HepG2 (cell line): ENCODE data around the gene EPN3. TPM values are rescaled to one million over a fixed set of nuclear protein-coding genes. Genes with fewer than 3 reads are reported as not detected.

Source experiments
- AHR ChIP-seq: IDR thresholded peaks from 2 replicates; pipeline ENCODE4 v1.6.1; 2018; ENCODE audit warnings: missing genetic modification reagents, missing compliant biosample characterization
- ARID5B ChIP-seq: IDR thresholded peaks from 2 replicates; pipeline ENCODE4 v1.4.0; 2020; ENCODE audit warnings: mild to moderate bottlenecking, missing genetic modification reagents
- CBX2 ChIP-seq, 2 experiments: fragments of 200-600 bp in 1 of 2; sonication (generic); formaldehyde crosslinking in 1 of 2; IDR thresholded peaks; 2 replicates each; pipeline versions ENCODE4 v1.7.0 to v1.8.1; 2018 to 2022; ENCODE audit warnings: low read depth in 2 of 2, low read length in 1 of 2, mild to moderate bottlenecking in 1 of 2, missing genetic modification reagents in 1 of 2
- DPF2 ChIP-seq: sonication (generic); formaldehyde crosslinking; IDR thresholded peaks from 2 replicates; pipeline ENCODE4 v1.4.0; 2020; ENCODE audit warnings: mild to moderate bottlenecking, low read depth, missing genetic modification reagents, borderline replicate concordance
- HNF1B ChIP-seq: sonication (generic); formaldehyde crosslinking; IDR thresholded peaks from 2 replicates; pipeline ENCODE4 v1.5.1; 2020; ENCODE audit warnings: mild to moderate bottlenecking, moderate library complexity, missing genetic modification reagents
- NKX3-1 ChIP-seq: sonication (generic); formaldehyde crosslinking; IDR thresholded peaks from 2 replicates; pipeline ENCODE4 v1.5.0; 2020; ENCODE audit warnings: missing genetic modification reagents
- RORA ChIP-seq: sonication (generic); formaldehyde crosslinking; IDR thresholded peaks from 2 replicates; pipeline ENCODE4 v1.5.0; 2020; ENCODE audit warnings: mild to moderate bottlenecking, missing genetic modification reagents, moderate library complexity
- SRSF9 ChIP-seq: fragments of 200-400 bp; formaldehyde crosslinking; IDR thresholded peaks from 2 replicates; pipeline ENCODE4 v1.6.1; 2018; ENCODE audit warnings: borderline replicate concordance, mild to moderate bottlenecking, low read depth, low read length; ENCODE audit not compliant: insufficient read depth, poor library complexity, severe bottlenecking
- SYNCRIP ChIP-seq: fragments of 200-400 bp; formaldehyde crosslinking; IDR thresholded peaks from 2 replicates; pipeline ENCODE4 v1.6.1; 2018; ENCODE audit warnings: mild to moderate bottlenecking, low read depth, low read length; ENCODE audit not compliant: insufficient read depth
- TRAFD1 ChIP-seq: sonication (generic); formaldehyde crosslinking; IDR thresholded peaks from 2 replicates; pipeline ENCODE4 v1.5.1; 2020; ENCODE audit warnings: missing genetic modification reagents, mild to moderate bottlenecking, borderline replicate concordance
- ZNF20 ChIP-seq: sonication (generic); formaldehyde crosslinking; IDR thresholded peaks from 2 replicates; pipeline ENCODE4 v1.4.0; 2020; ENCODE audit warnings: mild to moderate bottlenecking, moderate library complexity, missing genetic modification reagents
- ZNF382 ChIP-seq: sonication (generic); formaldehyde crosslinking; IDR thresholded peaks from 2 replicates; pipeline ENCODE4 v1.5.0; 2020; ENCODE audit warnings: missing genetic modification reagents, mild to moderate bottlenecking, borderline replicate concordance
- ZNF460 ChIP-seq: sonication (generic); formaldehyde crosslinking; IDR thresholded peaks from 2 replicates; pipeline ENCODE4 v1.5.1; 2020; ENCODE audit warnings: missing genetic modification reagents, mild to moderate bottlenecking, borderline replicate concordance
- ZNF710 ChIP-seq: sonication (generic); formaldehyde crosslinking; IDR thresholded peaks from 2 replicates; pipeline ENCODE4 v1.5.0; 2020; ENCODE audit warnings: mild to moderate bottlenecking, missing genetic modification reagents, borderline replicate concordance
- ZNF746 ChIP-seq: sonication (generic); formaldehyde crosslinking; IDR thresholded peaks from 2 replicates; pipeline ENCODE4 v1.8.0; 2022; ENCODE audit warnings: mild to moderate bottlenecking, missing genetic modification reagents
- ZNF772 ChIP-seq: sonication (generic); formaldehyde crosslinking; IDR thresholded peaks from 2 replicates; pipeline ENCODE4 v1.5.0; 2020; ENCODE audit warnings: mild to moderate bottlenecking, missing genetic modification reagents
- polyA plus RNA-seq, 8 experiments: library from polyadenylated mRNA; depleted of rRNA in 3 of 8; stranded (reverse) in 7 of 8; unstranded in 1 of 8; fragments of >200 nt; fragmentation: Illumina TruSeq in 4 of 8; extraction: Trizol in 4 of 8; gene quantifications; 2 replicates each; pipeline versions ENCODE4 v1.2.1 to v1.2.3, GENCODE V29; 2011 to 2016; ENCODE audit warnings: low read depth in 4 of 8, missing spikeins in 1 of 8, mixed read lengths in 1 of 8; ENCODE audit not compliant: insufficient read depth in 1 of 8
- total RNA-seq, 5 experiments: library from RNA; depleted of rRNA; stranded (reverse); fragments of >200 nt; fragmentation: Illumina TruSeq; extraction: Trizol; gene quantifications; 2 replicates each; pipeline ENCODE4 v1.2.3, GENCODE V29; 2016; ENCODE audit warnings: low read depth in 1 of 5
- TF ChIP-seq, protein P1 (sequence below): sonication (generic); formaldehyde crosslinking; IDR thresholded peaks from 2 replicates; pipeline ENCODE4 v1.8.0; 2022; ENCODE audit warnings: missing genetic modification reagents, mild to moderate bottlenecking, borderline replicate concordance

Gene EPN3
- total and polyA plus RNA-seq, 2 of the 13 experiments (the other 11 are each of a cell fraction or from before 2014, with no cell fraction given): 0.11 to 0.95 TPM

GRCh38 chr17:50550661-50551432 lies 18.3 kb downstream of the EPN3 start (continued):
- TF ChIP-seq ARID5B: peak; percentile 46
- TF ChIP-seq ZNF710: 0 out of 2 replicates have a peak, but pooled peaks have one; percentile 48
- TF ChIP-seq ZNF460 (CRISPR knock-in tag): no peak
- no peak for TF ChIP-seq NKX3-1 (CRISPR knock-in tag)
- no peak for TF ChIP-seq RORA (CRISPR knock-in tag)
- no peak for TF ChIP-seq ZNF382 (CRISPR knock-in tag)
- TF ChIP-seq ZNF772 (CRISPR knock-in tag): no peak
- no peak for TF ChIP-seq DPF2 (CRISPR knock-in tag)
- TF ChIP-seq TRAFD1 (CRISPR knock-in tag): no peak
- TF ChIP-seq HNF1B (CRISPR knock-in tag): no peak; the same call in none of the 2 replicates
- no peak for TF ChIP-seq SYNCRIP
- TF ChIP-seq ZNF746 (CRISPR knock-in tag): no peak
- TF ChIP-seq ZNF20: no peak
- TF ChIP-seq, protein P1, sequence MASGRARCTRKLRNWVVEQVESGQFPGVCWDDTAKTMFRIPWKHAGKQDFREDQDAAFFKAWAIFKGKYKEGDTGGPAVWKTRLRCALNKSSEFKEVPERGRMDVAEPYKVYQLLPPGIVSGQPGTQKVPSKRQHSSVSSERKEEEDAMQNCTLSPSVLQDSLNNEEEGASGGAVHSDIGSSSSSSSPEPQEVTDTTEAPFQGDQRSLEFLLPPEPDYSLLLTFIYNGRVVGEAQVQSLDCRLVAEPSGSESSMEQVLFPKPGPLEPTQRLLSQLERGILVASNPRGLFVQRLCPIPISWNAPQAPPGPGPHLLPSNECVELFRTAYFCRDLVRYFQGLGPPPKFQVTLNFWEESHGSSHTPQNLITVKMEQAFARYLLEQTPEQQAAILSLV (CRISPR knock-in tag): 0 out of 2 replicates have a peak, but pooled peaks have one; percentile 15
- peak; percentile 64; the same call in 1 of the 2 replicates for TF ChIP-seq AHR (CRISPR knock-in tag)
- no peak for TF ChIP-seq CBX2 (IDR thresholded peaks at IDR 0.05; ENCODE audit: low read depth, low read length)
- no peak for TF ChIP-seq CBX2 (CRISPR knock-in tag; IDR thresholded peaks at IDR 0.05; ENCODE audit: low read depth)
- no peak for TF ChIP-seq SRSF9
